HG03039 (cell line): ENCODE data around the gene H2BK1.
A peak's percentile ranks its signal among the peaks of the same experiment; 100 is the strongest.

Experiments used
- ATAC-seq: cut with Tn5 transposase; IDR thresholded peaks from one replicate; pipeline ENCODE4 v1.9.1; 2021; ENCODE audit warnings: mild to moderate bottlenecking, moderate library complexity; ENCODE audit not compliant: unreplicated experiment

The H2BK1 gene

DNA sequence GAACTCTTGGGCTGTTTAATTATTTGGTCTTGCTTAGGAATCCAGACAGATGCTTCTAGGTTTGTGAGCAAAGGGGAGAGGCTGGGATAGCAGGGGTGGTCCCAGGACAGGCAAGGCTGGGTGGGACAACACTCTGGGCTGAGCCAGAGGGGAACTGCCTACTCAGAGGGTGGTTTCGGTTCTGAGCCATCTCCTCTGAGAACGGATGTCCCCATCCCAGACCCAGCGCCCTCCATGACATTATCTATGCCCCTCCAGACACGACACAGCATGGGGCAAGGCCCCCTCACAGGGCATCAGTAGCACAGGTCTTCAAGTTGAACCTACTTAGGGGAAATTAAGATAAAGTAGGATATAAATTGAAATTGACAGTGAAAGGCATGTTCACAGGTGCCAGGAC lies 30.3 kb downstream of the H2BK1 start:
- ATAC-seq = no peak

DNA sequence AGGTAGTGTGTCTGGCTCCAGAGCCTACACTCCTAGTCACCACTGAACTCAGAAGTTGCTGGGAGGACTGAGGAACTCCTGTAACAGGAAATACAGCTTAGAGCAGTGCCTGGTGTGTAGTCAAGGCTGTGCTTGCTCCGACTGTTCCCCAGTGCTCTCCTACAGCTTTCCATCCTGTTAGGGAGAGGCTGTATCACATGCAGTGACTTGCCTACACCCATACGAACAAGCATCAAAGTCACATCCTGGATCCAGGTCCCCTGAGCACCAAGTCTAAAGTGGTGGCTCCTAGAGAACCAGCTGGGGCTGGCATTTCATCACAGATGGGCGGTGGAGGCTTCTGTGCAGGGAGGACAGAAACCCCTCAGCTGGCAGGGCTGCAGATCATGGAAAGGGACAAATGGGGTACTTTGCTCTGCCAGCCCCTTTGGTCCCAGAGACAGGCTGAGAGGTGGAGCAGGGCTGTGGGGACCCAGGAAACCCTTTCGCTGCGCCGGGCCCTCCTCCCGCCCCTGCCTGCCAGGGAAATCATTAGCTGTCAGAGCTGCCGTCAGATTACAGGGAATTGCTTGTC lies 30.9 kb downstream of the H2BK1 start:
- ATAC-seq = no peak

- ATAC-seq = no peak
Observed at GRCh38 chr7:151178831-151179230, 31.5 kb downstream of the H2BK1 start.

GRCh38 chr7:151178236-151178635 lies 32.1 kb downstream of the H2BK1 start:
- ATAC-seq = no peak

GRCh38 chr7:151177310-151177709 lies 33.0 kb downstream of the H2BK1 start:
- ATAC-seq = no peak

DNA sequence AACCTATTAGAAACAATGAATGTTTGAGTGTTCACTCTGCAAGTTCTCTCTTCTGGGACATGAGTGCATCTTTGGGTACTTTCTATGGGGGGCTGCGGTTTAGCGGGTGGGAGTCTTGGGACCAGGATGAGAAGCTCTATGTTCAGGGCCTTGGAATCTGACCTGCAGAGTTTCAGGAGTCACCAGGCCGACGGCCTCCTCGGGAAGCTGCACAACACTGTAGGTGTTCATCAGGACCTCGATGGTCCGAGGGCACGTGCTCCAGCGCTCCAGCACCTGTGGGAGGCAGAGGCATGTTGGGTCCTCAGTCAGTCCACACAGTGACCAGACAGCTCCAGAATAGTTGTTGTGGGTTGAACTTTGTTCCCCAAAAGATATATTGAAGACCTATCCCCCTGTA lies 33.9 kb downstream of the H2BK1 start:
- ATAC-seq = no peak

DNA sequence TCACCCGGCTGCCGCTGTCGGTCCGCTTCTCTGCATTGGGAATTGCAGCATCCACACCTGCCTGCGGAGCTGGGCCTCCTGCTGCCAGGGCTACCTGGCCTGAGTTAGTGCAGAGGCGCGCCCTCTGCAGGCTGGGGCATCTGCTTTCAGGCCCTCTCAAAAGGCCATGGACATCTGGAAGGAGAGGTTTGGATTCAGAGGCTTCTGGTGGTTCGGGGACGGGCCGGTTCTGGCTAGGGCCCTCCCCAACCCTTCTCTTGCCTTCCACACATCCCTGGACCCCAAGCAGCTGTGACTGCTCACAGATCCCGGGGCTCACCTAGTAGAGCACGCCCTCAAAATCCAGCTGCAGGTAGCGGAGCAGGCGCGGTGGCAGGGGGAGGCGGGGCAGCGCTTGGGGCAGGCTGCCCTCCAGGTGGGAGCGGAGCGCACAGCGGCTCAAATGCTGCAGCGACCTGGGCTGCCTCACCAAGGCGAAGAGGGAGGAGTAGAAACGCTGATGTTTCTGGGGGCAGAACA lies 34.4 kb downstream of the H2BK1 start:
- no peak for ATAC-seq

GRCh38 chr7:151175047-151175792 lies 35.1 kb downstream of the H2BK1 start:
- no peak for ATAC-seq

- ATAC-seq = no peak
Observed at GRCh38 chr7:151174246-151175046, 35.8 kb downstream of the H2BK1 start.

GRCh38 chr7:151173386-151174245 lies 36.7 kb downstream of the H2BK1 start:
- no peak for ATAC-seq

- ATAC-seq = peak; percentile 65
Observed at GRCh38 chr7:151172273-151173141, 37.8 kb downstream of the H2BK1 start.

- no peak for ATAC-seq
Observed at GRCh38 chr7:151168787-151169162, 41.5 kb downstream of the H2BK1 start.

- ATAC-seq = peak; percentile 58
Observed at GRCh38 chr7:151168003-151168786, 42.1 kb downstream of the H2BK1 start.

- ATAC-seq = no peak
Observed at GRCh38 chr7:151167197-151167961, 42.9 kb downstream of the H2BK1 start, which contains the start of gene GBX1. TSS of gene GBX1 (minus strand) at chr7:151167694. CDS start at chr7:151167548, 146 bp downstream.

- no peak for ATAC-seq
Observed at GRCh38 chr7:151166629-151167196, 43.6 kb downstream of the H2BK1 start.

GRCh38 chr7:151161757-151162156 lies 48.5 kb downstream of the H2BK1 start:
- no peak for ATAC-seq
